HFF-Myc (cell line): ENCODE data around the gene LAMC2.

ENCODE experiments used
- DNase-seq: peaks from one replicate; pipeline ENCODE4 v3.0.0-alpha.2; 2011; ENCODE audit warnings: low read depth; ENCODE audit errors: extremely low read depth
- H3K4me3 ChIP-seq: replicated peaks from 2 replicates; pipeline ENCODE4 v1.5.1; 2011; ENCODE audit warnings: low read depth, mild to moderate bottlenecking, control low read depth, low read length
- TF ChIP-seq, protein P1 (sequence below): IDR thresholded peaks from 2 replicates; pipeline ENCODE4 v1.5.1; 2012; ENCODE audit warnings: mild to moderate bottlenecking, low read depth, low read length, control low read depth; ENCODE audit errors: missing control alignments

LAMC2 gene

DNA sequence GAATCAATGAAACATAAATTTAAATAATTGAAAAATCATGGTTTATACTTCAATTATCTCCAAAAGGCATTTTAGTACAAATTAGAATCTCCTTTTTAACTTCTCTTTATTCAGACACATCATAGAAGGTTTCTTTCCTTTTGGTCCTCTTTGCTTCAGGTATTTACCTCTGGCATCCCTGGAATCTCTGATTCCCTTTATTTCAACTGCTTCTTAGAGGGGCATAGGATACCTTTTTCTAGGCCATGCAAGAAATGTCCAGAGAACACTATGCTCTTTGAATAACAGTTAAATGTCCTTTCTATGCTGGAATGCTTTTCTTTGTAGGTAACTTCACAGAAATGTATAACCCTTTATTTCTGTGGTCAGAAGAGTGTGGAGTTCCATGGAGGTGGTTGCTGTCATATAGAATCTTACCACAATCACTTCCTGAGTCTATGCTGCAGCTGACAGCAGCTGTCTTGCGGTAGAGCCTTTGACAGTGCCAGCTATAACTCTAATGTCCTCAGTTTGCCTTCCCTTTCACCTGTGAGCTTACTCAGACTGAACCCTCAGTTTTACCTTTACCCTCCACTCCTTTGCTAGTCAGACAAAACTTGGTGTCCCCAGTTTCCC, 8.6 kb downstream of the LAMC2 start:
- no peak overlapping the region for H3K4me3 ChIP-seq
- DNase-seq: no peak
- TF ChIP-seq, protein P1, sequence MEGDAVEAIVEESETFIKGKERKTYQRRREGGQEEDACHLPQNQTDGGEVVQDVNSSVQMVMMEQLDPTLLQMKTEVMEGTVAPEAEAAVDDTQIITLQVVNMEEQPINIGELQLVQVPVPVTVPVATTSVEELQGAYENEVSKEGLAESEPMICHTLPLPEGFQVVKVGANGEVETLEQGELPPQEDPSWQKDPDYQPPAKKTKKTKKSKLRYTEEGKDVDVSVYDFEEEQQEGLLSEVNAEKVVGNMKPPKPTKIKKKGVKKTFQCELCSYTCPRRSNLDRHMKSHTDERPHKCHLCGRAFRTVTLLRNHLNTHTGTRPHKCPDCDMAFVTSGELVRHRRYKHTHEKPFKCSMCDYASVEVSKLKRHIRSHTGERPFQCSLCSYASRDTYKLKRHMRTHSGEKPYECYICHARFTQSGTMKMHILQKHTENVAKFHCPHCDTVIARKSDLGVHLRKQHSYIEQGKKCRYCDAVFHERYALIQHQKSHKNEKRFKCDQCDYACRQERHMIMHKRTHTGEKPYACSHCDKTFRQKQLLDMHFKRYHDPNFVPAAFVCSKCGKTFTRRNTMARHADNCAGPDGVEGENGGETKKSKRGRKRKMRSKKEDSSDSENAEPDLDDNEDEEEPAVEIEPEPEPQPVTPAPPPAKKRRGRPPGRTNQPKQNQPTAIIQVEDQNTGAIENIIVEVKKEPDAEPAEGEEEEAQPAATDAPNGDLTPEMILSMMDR: no peak

DNA sequence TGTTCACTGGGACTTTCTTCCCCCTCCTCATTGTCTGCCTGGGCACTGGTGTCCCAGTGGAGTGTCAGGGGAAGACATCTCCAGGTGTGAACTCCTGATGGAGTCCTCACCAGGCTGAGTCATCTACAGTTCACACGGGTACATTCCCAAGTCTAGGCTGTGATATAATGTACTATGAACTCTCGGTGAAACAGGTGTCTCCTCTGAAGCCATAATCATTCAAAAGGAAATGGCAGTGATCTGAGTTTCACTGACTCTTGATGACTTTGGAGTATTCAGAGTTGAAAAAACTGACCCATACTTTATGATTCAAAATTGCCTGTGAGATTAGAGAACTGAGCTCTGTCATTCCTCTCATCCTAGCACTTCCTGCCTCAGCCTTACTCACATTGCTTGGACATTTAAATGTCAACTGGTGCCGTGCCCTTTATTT, 9.1 kb downstream of the LAMC2 start:
- H3K4me3 ChIP-seq: no peak overlapping the region
- no peak for DNase-seq
- TF ChIP-seq, protein P1: no peak

DNA sequence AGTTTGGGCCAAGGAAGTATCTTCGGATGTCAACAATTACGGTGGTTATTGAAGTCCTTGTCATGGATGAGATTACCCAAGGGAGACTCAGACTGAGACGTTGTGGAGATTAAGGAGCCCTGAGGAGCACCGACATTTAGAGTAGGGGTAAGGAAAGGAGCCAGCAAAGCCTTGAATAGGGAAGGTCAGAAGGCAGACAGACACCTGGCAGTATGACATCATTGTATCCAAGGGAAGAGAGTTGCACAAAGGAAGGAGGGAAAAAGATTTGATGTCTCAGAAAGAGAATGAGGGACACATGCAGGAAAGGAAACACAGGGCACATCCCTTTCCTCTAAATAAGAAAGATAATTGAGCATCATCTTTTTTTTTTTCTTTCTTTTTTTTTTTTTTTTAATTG, 11.7 kb downstream of the LAMC2 start:
- TF ChIP-seq, protein P1: no peak
- no peak overlapping the region for H3K4me3 ChIP-seq
- DNase-seq: no peak

DNA sequence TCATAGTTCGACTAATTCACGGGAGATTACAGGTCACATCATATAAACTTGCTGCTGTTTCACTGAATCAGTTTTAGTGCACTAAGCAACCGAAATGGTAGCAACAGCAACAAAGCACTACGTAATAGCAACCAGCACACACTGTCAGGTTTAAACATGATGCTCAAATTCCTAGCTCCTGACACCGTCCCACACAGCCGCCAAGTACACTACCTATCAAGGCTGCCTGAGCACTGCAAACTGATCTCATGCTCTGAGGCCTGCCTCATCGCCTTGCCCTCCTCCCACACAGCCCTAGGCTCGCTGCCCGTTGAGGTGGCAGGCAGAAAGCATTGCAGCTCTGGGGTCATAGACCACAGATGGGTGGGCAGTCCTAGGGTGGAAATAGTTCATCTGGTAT, 12.4 kb downstream of the LAMC2 start:
- TF ChIP-seq, protein P1: no peak
- no peak overlapping the region for H3K4me3 ChIP-seq
- DNase-seq: peak; percentile 53

DNA sequence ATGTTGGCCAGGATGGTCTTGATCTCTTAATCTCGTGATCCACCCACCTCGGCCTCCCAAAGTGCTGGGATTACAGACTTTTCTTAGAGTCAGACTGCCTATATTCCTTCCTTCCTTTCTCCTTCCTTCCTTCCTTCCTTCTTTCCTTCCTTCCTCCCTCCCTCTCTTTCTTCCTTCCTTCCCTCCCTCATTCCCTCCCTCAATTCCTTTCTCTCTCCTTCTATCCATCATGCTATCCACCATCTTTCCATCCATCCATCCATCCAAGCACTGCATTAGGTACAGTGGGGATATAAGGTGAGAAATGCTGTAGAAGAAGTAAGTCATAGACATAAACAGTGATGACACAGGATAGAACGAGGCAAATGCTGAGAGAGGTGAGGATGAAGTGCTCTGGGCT, 13.2 kb downstream of the LAMC2 start:
- no peak for DNase-seq
- TF ChIP-seq, protein P1: no peak
- no peak overlapping the region for H3K4me3 ChIP-seq

DNA sequence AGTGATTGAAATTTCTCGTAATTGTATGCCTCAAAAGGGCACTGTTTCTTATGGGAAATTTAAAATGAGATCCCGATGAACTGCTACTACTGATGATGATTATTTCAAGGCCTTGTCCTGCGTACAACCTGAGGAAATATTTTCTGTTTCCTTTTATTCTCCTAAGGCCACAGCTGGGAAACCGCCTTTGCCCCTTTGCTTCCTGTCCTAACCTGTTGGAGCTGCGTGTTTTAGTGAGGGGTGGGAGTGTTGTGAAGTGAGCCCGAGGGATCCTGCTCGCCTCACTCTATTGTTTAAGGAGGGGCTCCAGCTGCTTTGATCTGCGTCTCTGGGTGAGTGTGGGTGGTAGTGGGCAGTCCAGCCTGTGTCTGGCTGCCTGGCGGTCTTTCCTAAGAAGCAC, 14.4 kb downstream of the LAMC2 start:
- no peak for DNase-seq
- TF ChIP-seq, protein P1: no peak
- H3K4me3 ChIP-seq: no peak overlapping the region

DNA sequence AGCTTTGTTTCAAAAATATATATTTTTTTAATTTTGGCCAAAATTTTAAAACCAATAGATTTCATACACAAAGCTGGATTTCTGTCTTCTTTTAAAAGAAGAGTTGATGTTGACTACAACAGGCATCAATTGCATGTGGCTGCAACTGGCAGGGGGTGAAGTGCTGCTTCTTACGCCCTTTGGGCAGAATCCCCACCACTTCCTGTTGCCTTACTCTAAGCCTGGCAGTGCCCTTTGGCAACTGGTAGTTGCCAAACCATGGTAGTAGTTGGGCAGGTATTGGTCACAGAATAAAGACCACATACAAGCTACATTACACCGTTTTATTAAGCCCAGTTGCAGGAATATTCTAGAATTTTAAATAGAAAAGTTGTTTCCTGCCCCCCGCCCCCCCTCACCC, 17.0 kb downstream of the LAMC2 start:
- no peak overlapping the region for H3K4me3 ChIP-seq
- DNase-seq: no peak
- TF ChIP-seq, protein P1: no peak
